ENCODE data around the gene KIF4B.

- TF ChIP-seq CTCF (IDR thresholded peaks at IDR 0.05) (no peak), POLR2A (IDR thresholded peaks at IDR 0.05) (no peak)
These were observed 34.3 kb downstream of the KIF4B start for GRCh38 chr5:155047818-155048217.
